ENCODE results near the gene THBS2.

GRCh38 chr6:169176361-169176991 lies 77.2 kb downstream of the THBS2 start:
- no peak for TF ChIP-seq IRF5 (IDR thresholded peaks at IDR 0.05; ENCODE audit: borderline replicate concordance)
- TF ChIP-seq YY1 (IDR thresholded peaks at IDR 0.05; ENCODE audit: low read depth, low read length): no peak
- TF ChIP-seq EZH2 (IDR thresholded peaks at IDR 0.05; ENCODE audit: borderline replicate concordance, control insufficient read depth, low read depth, low read length): no peak
- no peak for TF ChIP-seq EP300 (IDR thresholded peaks at IDR 0.05; ENCODE audit: borderline replicate concordance in 1 of 2, control insufficient read depth in 1 of 2, low read depth in 2 of 2, low read length in 2 of 2)
- TF ChIP-seq CTCF (IDR thresholded peaks at IDR 0.05 in 2 of 3, conservative IDR thresholded peaks at IDR 0.05 in 1 of 3; ENCODE audit: control insufficient read depth in 2 of 3, extremely low read depth in 1 of 3, insufficient read depth in 1 of 3, low read depth in 3 of 3, low read length in 3 of 3): no peak
- no peak for TF ChIP-seq SP1 (IDR thresholded peaks at IDR 0.05; ENCODE audit: low read depth, low read length)
- TF ChIP-seq BRCA1 (IDR thresholded peaks at IDR 0.05; ENCODE audit: low read depth, low read length): no peak

All from GM12878 (cell line).